ENCODE data around the gene NELFB.

The NELFB gene

GRCh38 chr9:137220317-137221094, 34.6 kb upstream of the NELFB start:
- H3K4me3 ChIP-seq (replicated peaks; ENCODE audit: low read depth, low read length), result no peak overlapping the region
- no peak for DNase-seq (ENCODE audit: low read depth)
- TF ChIP-seq CTCF (IDR thresholded peaks at IDR 0.05; ENCODE audit: low read length, missing control alignments), result no peak

- no peak for TF ChIP-seq CTCF (IDR thresholded peaks at IDR 0.05; ENCODE audit: low read length, missing control alignments)
- no peak overlapping the region for H3K4me3 ChIP-seq (replicated peaks; ENCODE audit: low read depth, low read length)
- DNase-seq (ENCODE audit: low read depth), result no peak
Observed at GRCh38 chr9:137221095-137221505, 34.0 kb upstream of the NELFB start.

GRCh38 chr9:137221506-137222111, 33.5 kb upstream of the NELFB start:
- TF ChIP-seq CTCF (IDR thresholded peaks at IDR 0.05; ENCODE audit: low read length, missing control alignments), result no peak
- no peak overlapping the region for H3K4me3 ChIP-seq (replicated peaks; ENCODE audit: low read depth, low read length)

GRCh38 chr9:137222190-137223077, 32.7 kb upstream of the NELFB start, which contains the start of gene RNF208:
RNF208 (minus strand) TSS chr9:137222240; CDS start chr9:137221212, 1,028 bp downstream.
- TF ChIP-seq CTCF (IDR thresholded peaks at IDR 0.05; ENCODE audit: low read length, missing control alignments), result no peak
- no peak for DNase-seq (ENCODE audit: low read depth)
- peak within 1 kb of the TSS; percentile 48 for H3K4me3 ChIP-seq (replicated peaks; ENCODE audit: low read depth, low read length)

More at GRCh38 chr9:137221506-137222111, 33.5 kb upstream of the NELFB start:
- no peak for DNase-seq (ENCODE audit: low read depth)

GRCh38 chr9:137223078-137223970, 31.8 kb upstream of the NELFB start:
- H3K4me3 ChIP-seq (replicated peaks; ENCODE audit: low read depth, low read length), result peak overlapping the region; percentile 84
- TF ChIP-seq CTCF (IDR thresholded peaks at IDR 0.05; ENCODE audit: low read length, missing control alignments), result no peak
- DNase-seq (ENCODE audit: low read depth), result peak; percentile 99

Measured in fibroblast of pulmonary artery (primary cell).